Sigmoid colon (tissue), 7 donors: ENCODE results near the gene CNNM2. TPM values are rescaled to one million over a fixed set of nuclear protein-coding genes. Genes with fewer than 3 reads are reported as not detected.

Source experiments
- DNase-seq: peaks from one replicate; pipeline ENCODE4 v3.0.0-alpha.2; 2019
- H3K27ac ChIP-seq, 4 donors: fragments of 200-600 bp; sonication (generic); one replicate each; pipeline ENCODE4 v1.5.1; 2016 to 2019; ENCODE audit warnings: mild to moderate bottlenecking in 1 of 4
- H3K27me3 ChIP-seq, 3 donors: fragments of 200-600 bp; sonication (generic); one replicate each; pipeline ENCODE4 v1.5.1; 2019; ENCODE audit warnings: mild to moderate bottlenecking in 1 of 3
- H3K36me3 ChIP-seq, 4 donors: fragments of 200-600 bp; sonication (generic); one replicate each; pipeline ENCODE4 v1.5.1; 2016 to 2019
- H3K4me1 ChIP-seq, 4 donors: fragments of 200-600 bp; sonication (generic); one replicate each; pipeline ENCODE4 v1.5.1; 2017 to 2019
- H3K4me3 ChIP-seq, 4 donors: fragments of 200-600 bp; sonication (generic); one replicate each; pipeline ENCODE4 v1.5.1; 2017 to 2019; ENCODE audit warnings: mild to moderate bottlenecking in 2 of 4, moderate library complexity in 1 of 4
- H3K9me3 ChIP-seq, 4 donors: fragments of 200-600 bp in 3 of 4; sonication (generic) in 3 of 4; one replicate each; pipeline versions ENCODE4 v1.5.1 to v1.6.1; 2013 to 2019
- EP300 ChIP-seq, 4 donors: sonication (generic); formaldehyde crosslinking; IDR thresholded peaks; one replicate each; pipeline ENCODE4 v1.6.1; 2017; ENCODE audit warnings: antibody characterized with exemption in 4 of 4
- POLR2A ChIP-seq, 2 donors: fragments of 450-650 bp; IDR thresholded peaks; one replicate each; pipeline ENCODE4 v1.6.1; 2016; ENCODE audit warnings: antibody characterized with exemption in 2 of 2, mild to moderate bottlenecking in 2 of 2, moderate library complexity in 2 of 2
- POLR2AphosphoS5 ChIP-seq, 4 donors: sonication (generic); formaldehyde crosslinking; IDR thresholded peaks; one replicate each; pipeline ENCODE4 v1.6.1; 2017; ENCODE audit warnings: antibody characterized with exemption in 4 of 4
- WGBS, 2 donors: extraction: QIAGEN DNeasy Blood & Tissue Kit; methylation state at CpG; one replicate each; pipeline ENCODE4 v1.1.7; 2013; 5-methylcytosine and 5-hydroxymethylcytosine counted together
- intact Hi-C: fragments of 100-400 bp; cut with DNase I; formaldehyde crosslinking; loops from one replicate; pipeline ENCODE4 v1.15.1; 2023
- polyA plus RNA-seq, 3 donors: library from polyadenylated mRNA; stranded (reverse); fragments of 200-250 nt; gene quantifications; one replicate each; pipeline ENCODE4 v1.2.3, GENCODE V29; 2013
- total RNA-seq, 4 donors: library from RNA; depleted of rRNA; stranded (reverse); fragments of >200 nt; gene quantifications; one replicate each; pipeline ENCODE4 v1.1.0, GENCODE V29; 2016
- TF ChIP-seq, protein P1 (sequence below), 4 experiments: fragments of 450-650 bp in 3 of 4; fragments of 200-600 bp in 1 of 4; IDR thresholded peaks; one replicate each; pipeline ENCODE4 v1.5.1; 2016 to 2019; ENCODE audit warnings: antibody characterized with exemption in 4 of 4, mild to moderate bottlenecking in 3 of 4, moderate library complexity in 2 of 4
- donor health status: healthy with polysubstance abuse.
- donor health status: Bipolar disorder and iron deficiency.
- donor health status: healthy.

Gene CNNM2
- total and polyA plus RNA-seq, 7 donors, result 2.4 to 11.1 (median 5.8) TPM

- intact Hi-C loops, result no loop called here
- 89 to 99% methylated on average over 2 of the region's 2 CpGs for WGBS, 2 donors
- Histone ChIP-seq H3K4me3 (no peak overlapping the region), H3K4me1 (peaks cover 0 to 9% (median 2%) of the 10 kb centered on the region in 4 donors), H3K9me3 (no peaks in the 10 kb centered on the region), H3K27me3 (no peaks in the 10 kb centered on the region), H3K36me3 (peaks cover 14 to 81% (median 34%) of the 10 kb centered on the region in 4 donors), H3K27ac (peak overlapping the region in 1 of 4 donors; percentile 57)
- no peak for DNase-seq
- TF ChIP-seq POLR2A (IDR thresholded peaks at IDR 0.05), result no peak
- TF ChIP-seq, protein P1, sequence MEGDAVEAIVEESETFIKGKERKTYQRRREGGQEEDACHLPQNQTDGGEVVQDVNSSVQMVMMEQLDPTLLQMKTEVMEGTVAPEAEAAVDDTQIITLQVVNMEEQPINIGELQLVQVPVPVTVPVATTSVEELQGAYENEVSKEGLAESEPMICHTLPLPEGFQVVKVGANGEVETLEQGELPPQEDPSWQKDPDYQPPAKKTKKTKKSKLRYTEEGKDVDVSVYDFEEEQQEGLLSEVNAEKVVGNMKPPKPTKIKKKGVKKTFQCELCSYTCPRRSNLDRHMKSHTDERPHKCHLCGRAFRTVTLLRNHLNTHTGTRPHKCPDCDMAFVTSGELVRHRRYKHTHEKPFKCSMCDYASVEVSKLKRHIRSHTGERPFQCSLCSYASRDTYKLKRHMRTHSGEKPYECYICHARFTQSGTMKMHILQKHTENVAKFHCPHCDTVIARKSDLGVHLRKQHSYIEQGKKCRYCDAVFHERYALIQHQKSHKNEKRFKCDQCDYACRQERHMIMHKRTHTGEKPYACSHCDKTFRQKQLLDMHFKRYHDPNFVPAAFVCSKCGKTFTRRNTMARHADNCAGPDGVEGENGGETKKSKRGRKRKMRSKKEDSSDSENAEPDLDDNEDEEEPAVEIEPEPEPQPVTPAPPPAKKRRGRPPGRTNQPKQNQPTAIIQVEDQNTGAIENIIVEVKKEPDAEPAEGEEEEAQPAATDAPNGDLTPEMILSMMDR (IDR thresholded peaks at IDR 0.05), result no peak
- no peak for TF ChIP-seq EP300 (IDR thresholded peaks at IDR 0.05)
- TF ChIP-seq POLR2AphosphoS5 (IDR thresholded peaks at IDR 0.05), result no peak
Observed at GRCh38 chr10:103086799-103087198, 168.7 kb downstream of the CNNM2 start.

GRCh38 chr10:103089493-103089892 is 171.4 kb downstream of the CNNM2 start:
- TF ChIP-seq, protein P1 (IDR thresholded peaks at IDR 0.05), result no peak
- TF ChIP-seq EP300 (IDR thresholded peaks at IDR 0.05) (no peak), POLR2AphosphoS5 (IDR thresholded peaks at IDR 0.05) (no peak), POLR2A (IDR thresholded peaks at IDR 0.05) (no peak)
- no peak overlapping the region for H3K4me3 ChIP-seq
- no peaks in the 10 kb centered on the region for H3K27me3 ChIP-seq
- peaks cover 21 to 91% (median 58%) of the 10 kb centered on the region in 4 donors for H3K36me3 ChIP-seq
- no peak overlapping the region for H3K27ac ChIP-seq
- intact Hi-C loops, result no loop called here
- peaks cover 0 to 9% (median 2%) of the 10 kb centered on the region in 4 donors for H3K4me1 ChIP-seq
- no peaks in the 10 kb centered on the region for H3K9me3 ChIP-seq
- WGBS, 2 donors, result 86 to 92% methylated on average over 10 of the region's 10 CpGs
- no peak for DNase-seq

- intact Hi-C loops, result no loop called here
- no peak for DNase-seq
- 97% methylated on average over 7 of the region's 7 CpGs for WGBS, 2 donors
- TF ChIP-seq POLR2A (IDR thresholded peaks at IDR 0.05) (no peak), EP300 (IDR thresholded peaks at IDR 0.05) (no peak), POLR2AphosphoS5 (IDR thresholded peaks at IDR 0.05) (no peak)
- TF ChIP-seq, protein P1 (IDR thresholded peaks at IDR 0.05), result no peak
- no peaks in the 10 kb centered on the region for H3K9me3 ChIP-seq
- H3K27ac ChIP-seq, result no peak overlapping the region
- no peaks in the 10 kb centered on the region for H3K27me3 ChIP-seq
- H3K36me3 ChIP-seq, result peaks cover 21 to 92% (median 58%) of the 10 kb centered on the region in 4 donors
- peaks cover 0 to 9% (median 2%) of the 10 kb centered on the region in 4 donors for H3K4me1 ChIP-seq
- no peak overlapping the region for H3K4me3 ChIP-seq
Observed at GRCh38 chr10:103090911-103091310, 172.8 kb downstream of the CNNM2 start.

DNA sequence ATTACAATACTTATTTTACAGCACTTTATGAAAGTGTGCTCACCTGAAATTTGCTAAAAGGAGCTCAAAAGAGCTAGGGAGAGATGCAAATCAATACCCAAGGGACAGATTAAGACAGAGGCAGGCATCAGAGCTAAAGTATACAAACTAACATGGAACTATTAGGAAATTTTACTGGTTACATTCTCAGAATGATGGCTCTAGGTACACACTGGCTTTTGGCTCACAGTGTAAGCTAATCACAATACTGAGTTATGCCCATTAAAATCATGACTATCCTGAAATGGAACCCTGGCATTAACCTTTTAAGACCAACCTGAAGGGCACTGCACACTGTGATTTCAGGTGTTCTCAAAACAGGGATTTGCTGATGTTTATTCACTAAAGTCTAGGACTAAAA is 176.9 kb downstream of the CNNM2 start:
- TF ChIP-seq POLR2A (IDR thresholded peaks at IDR 0.05) (no peak), POLR2AphosphoS5 (IDR thresholded peaks at IDR 0.05) (no peak), EP300 (IDR thresholded peaks at IDR 0.05) (no peak)
- TF ChIP-seq, protein P1 (IDR thresholded peaks at IDR 0.05), result no peak
- intact Hi-C loops, result no loop called here
- Histone ChIP-seq H3K27me3 (no peaks in the 10 kb centered on the region), H3K4me1 (no peaks in the 10 kb centered on the region), H3K27ac (no peak overlapping the region), H3K36me3 (peaks cover 12 to 98% (median 60%) of the 10 kb centered on the region in 4 donors), H3K9me3 (no peaks in the 10 kb centered on the region), H3K4me3 (no peak overlapping the region)
- DNase-seq, result no peak

- Histone ChIP-seq H3K4me1 (no peaks in the 10 kb centered on the region), H3K27me3 (no peaks in the 10 kb centered on the region), H3K9me3 (no peaks in the 10 kb centered on the region), H3K36me3 (peaks cover 7 to 98% (median 57%) of the 10 kb centered on the region in 4 donors), H3K4me3 (no peak overlapping the region), H3K27ac (no peak overlapping the region)
- TF ChIP-seq, protein P1 (IDR thresholded peaks at IDR 0.05), result no peak
- TF ChIP-seq POLR2AphosphoS5 (IDR thresholded peaks at IDR 0.05), result no peak
- TF ChIP-seq EP300 (IDR thresholded peaks at IDR 0.05), result no peak
- TF ChIP-seq POLR2A (IDR thresholded peaks at IDR 0.05), result no peak
- intact Hi-C loops, result no loop called here
- no peak for DNase-seq
- WGBS, 2 donors, result 52 to 72% methylated on average over 3 of the region's 3 CpGs
Observed at GRCh38 chr10:103096130-103096529, 178.0 kb downstream of the CNNM2 start.
